ENCODE measurements around the gene MGMT.

Gene MGMT

DNA sequence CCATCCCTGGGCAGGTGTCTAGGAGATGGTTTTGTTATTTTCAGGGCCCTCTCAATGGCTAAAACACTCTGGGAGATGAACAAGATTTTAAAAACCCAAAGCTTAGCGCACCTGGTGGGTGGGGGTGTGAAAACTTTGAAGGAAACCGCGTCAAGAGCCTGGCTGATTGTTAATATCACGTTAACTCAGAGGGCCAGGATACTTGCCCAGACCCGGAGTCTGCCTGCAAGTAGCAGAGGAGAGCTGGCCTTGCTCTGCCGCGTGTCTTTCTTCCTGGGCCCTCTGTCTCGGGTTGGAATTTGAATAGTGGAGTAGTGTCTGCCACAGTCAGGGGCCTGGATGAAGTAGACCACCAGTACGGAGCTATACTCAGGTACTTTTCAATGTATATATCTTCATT lies 1.1 kb downstream of the MGMT start:
- H3K36me3 ChIP-seq (ENCODE audit: insufficient read depth, low read length) = no peaks in the 10 kb centered on the region
- H3K4me1 ChIP-seq (ENCODE audit: insufficient read depth, low read length) = no peaks in the 10 kb centered on the region
- H3K9ac ChIP-seq (ENCODE audit: low read depth, low read length) = no peak overlapping the region
- no peaks in the 10 kb centered on the region for H3K9me3 ChIP-seq (ENCODE audit: control insufficient read depth, insufficient read depth, low read length)

DNA sequence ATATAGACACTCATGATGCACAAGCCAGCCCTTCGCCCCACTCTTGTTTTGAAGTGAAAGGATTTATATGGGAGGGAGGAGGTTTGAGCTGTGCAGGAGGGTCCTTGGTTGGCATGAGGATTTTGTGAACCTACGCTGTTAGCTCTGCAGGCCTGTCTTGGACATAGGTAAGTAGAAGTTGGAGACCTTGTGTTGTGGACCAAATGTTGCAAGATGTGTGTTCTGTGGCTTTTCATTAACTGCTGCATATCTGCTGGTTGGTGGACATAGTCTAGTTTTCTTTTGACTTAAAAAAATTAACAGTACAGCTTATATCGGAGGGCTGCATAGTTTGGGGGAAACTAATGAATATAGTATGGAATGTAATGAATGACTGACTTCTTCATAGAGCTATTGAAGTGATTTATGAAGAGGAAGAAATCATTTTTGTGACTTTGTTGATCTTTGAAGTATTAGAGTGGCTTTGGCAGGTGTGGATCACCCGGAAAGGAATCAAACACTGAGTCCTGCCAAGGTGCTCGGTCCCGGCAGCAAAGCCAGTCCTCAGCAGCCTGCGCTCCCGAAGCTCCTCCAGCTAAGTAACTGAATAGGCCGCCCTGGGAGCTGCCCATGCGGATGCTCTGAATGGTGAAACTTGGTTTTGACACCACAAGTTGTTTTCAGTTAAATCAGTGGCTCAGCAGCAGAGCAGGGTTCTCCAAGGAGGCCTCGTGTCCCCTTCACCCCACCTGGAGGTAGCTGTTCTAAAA lies 3.2 kb downstream of the MGMT start:
- no peak overlapping the region for H3K9ac ChIP-seq (ENCODE audit: low read depth, low read length)

DNA sequence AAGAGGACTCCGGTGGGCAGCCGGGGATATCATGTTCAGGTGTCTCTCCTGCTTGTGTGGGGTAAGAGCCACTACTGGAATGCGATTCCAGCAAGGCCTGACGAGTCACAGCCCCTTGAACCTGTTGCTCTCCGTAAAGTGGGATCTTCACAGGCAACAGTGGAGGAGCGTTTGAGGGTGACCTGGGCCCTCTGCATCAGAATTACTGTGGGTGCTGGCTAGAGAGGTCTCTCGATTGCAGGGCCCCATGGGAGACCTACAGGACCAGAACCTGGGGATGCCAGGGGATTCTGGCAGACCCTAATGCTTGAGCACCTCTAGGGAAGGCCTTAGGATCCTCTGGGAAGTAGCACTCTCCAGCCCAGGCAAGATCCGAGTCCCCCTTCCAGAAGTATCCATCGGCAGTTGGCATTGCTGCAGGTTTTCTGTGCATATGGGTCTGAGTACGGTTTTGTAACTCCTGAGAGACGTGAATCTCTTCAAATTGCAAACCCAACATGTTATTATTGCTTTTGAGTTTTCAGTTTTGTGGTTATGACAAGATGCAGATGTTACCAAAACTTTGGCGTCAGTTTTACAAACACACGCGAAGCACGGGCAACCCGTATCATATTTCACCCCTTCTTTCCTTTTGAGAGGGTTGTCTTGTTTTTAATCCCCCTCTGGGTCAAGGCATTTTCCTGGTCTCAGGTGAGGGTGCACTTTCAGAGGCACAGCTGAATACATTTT lies 4.6 kb downstream of the MGMT start:
- Histone ChIP-seq H3K9ac (ENCODE audit: low read depth, low read length) (no peak overlapping the region), H3K36me3 (ENCODE audit: insufficient read depth, low read length) (no peaks in the 10 kb centered on the region), H3K4me1 (ENCODE audit: insufficient read depth, low read length) (no peaks in the 10 kb centered on the region), H3K9me3 (ENCODE audit: control insufficient read depth, insufficient read depth, low read length) (no peaks in the 10 kb centered on the region)

More for the DNA sequence above, 3.2 kb downstream of the MGMT start:
- no peaks in the 10 kb centered on the region for H3K36me3 ChIP-seq (ENCODE audit: insufficient read depth, low read length)
- no peaks in the 10 kb centered on the region for H3K9me3 ChIP-seq (ENCODE audit: control insufficient read depth, insufficient read depth, low read length)
- H3K4me1 ChIP-seq (ENCODE audit: insufficient read depth, low read length) = no peaks in the 10 kb centered on the region

DNA sequence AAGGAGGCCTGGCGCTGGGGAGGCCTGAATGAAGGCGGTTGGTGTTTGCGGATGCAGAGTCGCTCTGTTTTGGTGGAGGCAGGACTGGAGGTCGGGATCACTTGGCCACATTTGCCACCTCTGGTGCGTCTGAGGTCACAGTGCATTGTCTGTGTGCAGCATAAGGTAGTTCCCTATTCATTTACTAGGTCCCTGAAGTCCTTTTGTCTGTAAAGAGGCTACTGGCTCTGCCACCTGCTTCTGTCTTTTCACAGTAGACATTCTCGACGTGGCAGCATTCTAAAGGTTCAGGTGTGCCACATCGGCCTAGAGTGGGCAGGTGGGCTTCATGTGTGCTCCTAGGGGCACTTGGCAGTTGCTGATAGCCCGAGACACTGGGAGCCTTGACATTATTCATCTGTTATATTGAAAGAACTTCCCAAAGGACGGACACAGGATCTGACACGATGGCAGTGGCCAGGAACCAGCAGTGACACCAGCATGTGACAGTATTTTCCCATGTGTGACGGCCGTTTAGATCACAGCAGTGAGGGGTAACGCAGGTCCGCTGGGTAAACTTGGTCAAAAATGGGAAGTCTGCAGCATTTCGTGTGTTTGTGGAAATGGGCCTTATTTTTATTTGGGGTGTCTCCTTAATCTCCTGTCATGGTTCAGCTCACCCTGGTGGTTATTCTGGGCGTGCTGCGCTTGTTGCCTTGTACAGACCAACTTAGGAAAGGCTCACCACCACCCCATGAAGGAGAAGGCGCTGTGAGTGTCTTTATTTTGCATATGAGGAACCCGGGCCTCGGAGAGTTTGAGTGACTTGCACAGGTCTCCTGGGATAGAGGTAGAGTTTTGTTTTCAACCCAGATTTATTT lies 5.9 kb downstream of the MGMT start:
- no peaks in the 10 kb centered on the region for H3K36me3 ChIP-seq (ENCODE audit: insufficient read depth, low read length)
- no peaks in the 10 kb centered on the region for H3K9me3 ChIP-seq (ENCODE audit: control insufficient read depth, insufficient read depth, low read length)
- no peaks in the 10 kb centered on the region for H3K4me1 ChIP-seq (ENCODE audit: insufficient read depth, low read length)
- no peak overlapping the region for H3K9ac ChIP-seq (ENCODE audit: low read depth, low read length)

DNA sequence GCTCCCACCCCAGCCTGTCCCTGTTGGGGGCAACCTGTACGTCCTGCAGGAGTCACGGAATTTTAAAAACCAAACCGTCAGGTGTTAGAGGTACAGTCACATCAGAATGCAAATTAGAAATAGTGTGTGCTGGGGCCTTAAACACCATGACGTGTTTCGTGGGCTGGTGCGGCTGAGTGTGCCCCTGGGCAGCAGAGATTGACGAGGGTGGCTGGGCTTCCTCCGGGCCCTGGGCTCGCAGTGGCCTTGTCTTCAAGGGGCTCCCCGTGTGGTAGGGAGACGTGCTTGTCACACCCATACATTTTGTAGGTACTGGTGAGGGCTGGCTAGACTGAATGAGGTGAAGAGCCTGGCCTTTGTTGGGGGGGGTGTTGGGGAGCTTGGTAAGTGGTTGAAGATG lies 7.6 kb downstream of the MGMT start:
- H3K9me3 ChIP-seq (ENCODE audit: control insufficient read depth, insufficient read depth, low read length) = 0 out of 2 replicates have a peak, but pooled peaks cover 6% of the 10 kb centered on the region
- H3K9ac ChIP-seq (ENCODE audit: low read depth, low read length) = no peak overlapping the region
- H3K4me1 ChIP-seq (ENCODE audit: insufficient read depth, low read length) = no peaks in the 10 kb centered on the region
- H3K36me3 ChIP-seq (ENCODE audit: insufficient read depth, low read length) = no peaks in the 10 kb centered on the region

DNA sequence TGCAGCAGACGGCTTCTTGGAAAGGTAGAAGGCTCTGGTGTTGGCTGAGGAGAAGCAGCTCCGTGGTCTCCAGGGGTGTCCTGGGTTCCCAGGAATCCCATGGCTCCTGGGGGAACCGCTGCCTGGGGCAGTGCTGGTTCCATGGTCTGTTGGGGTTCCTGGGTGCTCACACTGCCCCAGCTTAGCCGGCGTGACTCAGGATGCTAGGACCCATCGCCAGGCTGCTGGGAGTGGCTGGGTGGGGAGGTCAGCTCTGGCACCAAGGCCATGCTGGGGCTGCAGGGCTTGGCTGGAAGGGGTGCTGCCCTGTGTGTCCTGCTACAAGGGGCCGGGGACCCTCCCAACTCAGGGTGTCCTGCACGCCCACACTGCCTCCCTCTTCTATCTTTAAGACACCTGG lies 9.4 kb downstream of the MGMT start:
- Histone ChIP-seq H3K9me3 (ENCODE audit: control insufficient read depth, insufficient read depth, low read length) (0 out of 2 replicates have a peak, but pooled peaks cover 6% of the 10 kb centered on the region), H3K36me3 (ENCODE audit: insufficient read depth, low read length) (no peaks in the 10 kb centered on the region), H3K4me1 (ENCODE audit: insufficient read depth, low read length) (no peaks in the 10 kb centered on the region), H3K9ac (ENCODE audit: low read depth, low read length) (no peak overlapping the region)

DNA sequence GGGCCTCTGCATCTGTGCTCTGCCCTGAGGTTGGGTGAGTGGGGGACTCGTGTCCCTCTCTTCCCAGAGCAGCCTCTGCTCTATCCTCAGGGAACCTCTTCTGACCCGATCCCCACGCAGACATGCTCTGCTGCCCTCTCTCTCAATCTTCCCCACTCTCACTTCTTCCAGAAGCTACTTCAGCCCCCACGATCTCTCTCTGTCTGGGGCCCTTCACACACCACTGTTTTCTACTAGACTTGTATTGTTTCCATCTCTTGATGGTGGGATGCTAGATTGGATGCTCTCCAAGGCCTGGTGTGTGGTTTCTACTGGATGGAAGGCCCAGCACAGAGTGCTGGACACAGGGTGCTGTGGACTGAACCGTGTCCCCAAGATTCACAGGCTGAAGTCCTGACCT lies 10.0 kb downstream of the MGMT start:
- no peak overlapping the region for H3K9ac ChIP-seq (ENCODE audit: low read depth, low read length)
- no peaks in the 10 kb centered on the region for H3K36me3 ChIP-seq (ENCODE audit: insufficient read depth, low read length)
- H3K9me3 ChIP-seq (ENCODE audit: control insufficient read depth, insufficient read depth, low read length) = 0 out of 2 replicates have a peak, but pooled peaks cover 6% of the 10 kb centered on the region
- H3K4me1 ChIP-seq (ENCODE audit: insufficient read depth, low read length) = no peaks in the 10 kb centered on the region

DNA sequence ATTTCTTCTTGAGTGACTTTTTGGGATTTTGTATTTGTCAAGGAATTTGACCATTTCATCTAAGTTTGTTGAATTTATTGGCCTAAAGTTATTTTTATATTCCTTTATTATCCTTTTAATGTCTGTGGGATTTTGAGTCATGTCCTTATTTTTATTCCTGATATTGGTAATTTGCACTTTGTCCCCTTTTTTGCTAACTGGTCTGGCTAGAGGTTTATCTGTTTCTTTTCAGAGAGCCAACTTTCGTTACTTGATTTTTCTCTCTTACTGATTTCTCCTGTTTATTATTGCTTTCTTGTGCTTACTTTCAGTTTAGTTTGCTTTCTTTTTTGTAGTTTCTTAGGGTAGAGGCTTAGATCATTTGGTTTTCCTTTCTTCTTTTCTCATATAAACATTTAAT lies 14.6 kb downstream of the MGMT start:
- Histone ChIP-seq H3K9me3 (ENCODE audit: control insufficient read depth, insufficient read depth, low read length) (peaks cover 14% of the 10 kb centered on the region; the same call in 1 of the 2 replicates), H3K36me3 (ENCODE audit: insufficient read depth, low read length) (no peaks in the 10 kb centered on the region), H3K9ac (ENCODE audit: low read depth, low read length) (no peak overlapping the region), H3K4me1 (ENCODE audit: insufficient read depth, low read length) (no peaks in the 10 kb centered on the region)

DNA sequence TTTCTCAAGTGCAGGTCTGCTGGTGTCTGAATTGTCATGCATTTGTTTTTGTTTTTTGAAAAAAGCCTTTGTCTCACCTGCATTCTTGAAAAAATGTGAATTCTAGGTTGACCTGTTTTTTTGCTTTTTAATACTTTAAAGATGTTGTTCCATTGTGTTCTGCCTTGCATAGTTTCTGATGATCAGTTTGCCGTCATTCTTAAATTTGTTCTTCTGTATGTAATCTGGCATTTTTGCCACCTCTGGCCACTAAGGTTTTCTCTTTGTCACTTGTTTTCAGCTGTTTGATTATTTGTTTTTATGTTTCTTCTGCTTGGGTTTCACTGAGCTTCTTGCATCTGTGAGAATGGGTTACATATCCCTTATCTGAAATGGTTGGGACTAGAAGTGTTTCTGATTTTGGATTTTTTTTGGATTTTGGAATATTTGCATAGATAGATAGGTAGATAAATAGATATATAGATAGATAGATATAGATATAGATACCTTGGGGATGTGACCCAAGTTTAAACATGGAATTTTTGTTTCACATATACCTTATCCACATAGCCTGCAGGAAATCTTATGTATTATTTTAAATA lies 16.5 kb downstream of the MGMT start:
- Histone ChIP-seq H3K9ac (ENCODE audit: low read depth, low read length) (no peak overlapping the region), H3K4me1 (ENCODE audit: insufficient read depth, low read length) (no peaks in the 10 kb centered on the region), H3K36me3 (ENCODE audit: insufficient read depth, low read length) (no peaks in the 10 kb centered on the region), H3K9me3 (ENCODE audit: control insufficient read depth, insufficient read depth, low read length) (peaks cover 8% of the 10 kb centered on the region; the same call in 1 of the 2 replicates)

DNA sequence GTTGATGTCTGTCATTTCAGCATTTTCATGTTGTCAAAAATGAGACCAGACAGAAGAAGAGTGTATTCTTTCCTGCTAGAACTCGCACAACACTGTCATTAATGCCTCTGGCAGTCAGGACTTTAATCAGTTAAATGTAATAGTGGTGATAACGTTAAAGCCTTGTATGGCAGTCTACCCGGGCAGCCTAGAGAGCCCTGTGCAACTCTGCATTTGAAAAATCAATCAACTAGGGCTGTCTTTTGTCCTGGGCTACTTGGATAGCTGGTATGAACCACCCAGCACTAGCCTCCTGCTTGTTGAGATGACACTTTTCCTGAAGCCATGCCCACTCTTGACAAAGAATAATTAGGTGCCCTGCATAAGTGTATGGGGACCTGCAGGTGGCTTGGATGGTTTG lies 19.8 kb downstream of the MGMT start:
- Histone ChIP-seq H3K36me3 (ENCODE audit: insufficient read depth, low read length) (no peaks in the 10 kb centered on the region), H3K9ac (ENCODE audit: low read depth, low read length) (no peak overlapping the region), H3K9me3 (ENCODE audit: control insufficient read depth, insufficient read depth, low read length) (peaks cover 8% of the 10 kb centered on the region; the same call in 1 of the 2 replicates), H3K4me1 (ENCODE audit: insufficient read depth, low read length) (no peaks in the 10 kb centered on the region)

DNA sequence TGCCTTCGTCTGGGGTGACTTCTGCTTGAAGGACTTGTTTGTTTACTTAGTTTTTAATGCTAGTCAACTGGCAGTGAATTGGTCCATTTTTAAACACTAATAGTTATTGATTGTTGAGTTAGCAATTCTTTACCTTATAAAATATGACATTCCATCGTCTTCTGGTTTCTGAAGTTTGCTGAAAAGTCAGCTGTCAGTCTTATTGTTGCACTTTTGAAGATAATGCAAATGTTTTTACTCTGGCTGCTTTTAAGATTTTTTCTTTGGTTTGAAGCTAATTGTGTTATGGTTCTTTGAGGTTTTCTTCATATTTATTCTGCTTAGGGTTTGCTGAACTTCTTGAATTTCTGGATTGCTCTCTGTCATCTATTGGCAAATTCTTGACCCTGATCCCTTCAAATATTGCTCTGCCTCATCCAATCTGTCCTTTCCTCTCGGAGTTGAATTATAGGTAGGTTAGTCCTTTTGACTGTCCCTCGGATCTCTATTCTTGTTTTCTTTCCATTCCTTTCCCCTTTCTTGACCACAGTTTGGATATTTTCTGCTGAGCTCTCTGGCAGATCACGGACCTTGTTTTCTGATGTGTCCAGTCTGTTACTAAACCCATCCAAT lies 24.2 kb downstream of the MGMT start:
- Histone ChIP-seq H3K9me3 (ENCODE audit: control insufficient read depth, insufficient read depth, low read length) (peaks cover 6% of the 10 kb centered on the region; the same call in 1 of the 2 replicates), H3K36me3 (ENCODE audit: insufficient read depth, low read length) (no peaks in the 10 kb centered on the region), H3K9ac (ENCODE audit: low read depth, low read length) (no peak overlapping the region)

DNA sequence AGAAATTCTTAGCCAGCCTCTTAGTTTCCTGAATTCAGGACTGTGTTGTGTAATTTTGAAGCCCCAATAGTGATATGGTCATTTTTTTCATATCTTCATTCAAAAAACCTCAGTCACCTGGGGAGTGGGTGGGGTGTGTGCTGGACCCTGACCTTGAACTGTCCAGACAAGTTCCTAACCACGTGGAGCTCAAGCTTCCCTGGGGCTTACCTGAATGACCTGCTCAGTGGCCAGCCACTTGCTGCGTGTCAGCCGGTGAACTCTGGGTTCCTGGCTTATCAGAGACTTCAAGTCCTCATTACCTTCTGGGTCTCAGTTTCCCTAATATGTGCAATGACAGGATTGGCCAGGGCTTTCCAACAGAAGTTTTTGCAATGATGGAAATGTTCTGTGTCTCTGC lies 27.1 kb downstream of the MGMT start:
- Histone ChIP-seq H3K9ac (ENCODE audit: low read depth, low read length) (no peak overlapping the region), H3K9me3 (ENCODE audit: control insufficient read depth, insufficient read depth, low read length) (peaks cover 8% of the 10 kb centered on the region), H3K36me3 (ENCODE audit: insufficient read depth, low read length) (no peaks in the 10 kb centered on the region), H3K4me1 (ENCODE audit: insufficient read depth, low read length) (no peaks in the 10 kb centered on the region)

More for the DNA sequence above, 24.2 kb downstream of the MGMT start:
- H3K4me1 ChIP-seq (ENCODE audit: insufficient read depth, low read length) = no peaks in the 10 kb centered on the region

DNA sequence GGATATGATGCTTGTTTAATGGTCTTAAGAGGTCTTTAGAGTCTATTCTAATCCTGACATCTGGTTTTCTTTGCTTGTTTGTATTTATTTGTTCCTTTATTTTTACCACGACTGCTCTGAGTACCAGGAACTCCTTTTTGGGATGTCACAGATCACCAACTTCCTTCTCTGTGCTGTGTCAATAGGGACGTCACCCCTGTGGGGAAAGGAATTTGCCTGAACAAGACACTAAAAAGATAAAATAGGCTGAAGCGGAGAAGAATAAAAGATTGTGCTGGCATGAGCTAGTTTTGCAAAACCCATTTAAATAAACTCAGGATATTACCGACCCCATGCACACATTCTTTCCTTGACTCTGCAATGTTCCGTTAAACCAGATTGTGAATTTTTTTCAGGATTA lies 27.7 kb downstream of the MGMT start:
- no peaks in the 10 kb centered on the region for H3K4me1 ChIP-seq (ENCODE audit: insufficient read depth, low read length)
- peaks cover 8% of the 10 kb centered on the region for H3K9me3 ChIP-seq (ENCODE audit: control insufficient read depth, insufficient read depth, low read length)
- H3K9ac ChIP-seq (ENCODE audit: low read depth, low read length) = no peak overlapping the region
- no peaks in the 10 kb centered on the region for H3K36me3 ChIP-seq (ENCODE audit: insufficient read depth, low read length)

DNA sequence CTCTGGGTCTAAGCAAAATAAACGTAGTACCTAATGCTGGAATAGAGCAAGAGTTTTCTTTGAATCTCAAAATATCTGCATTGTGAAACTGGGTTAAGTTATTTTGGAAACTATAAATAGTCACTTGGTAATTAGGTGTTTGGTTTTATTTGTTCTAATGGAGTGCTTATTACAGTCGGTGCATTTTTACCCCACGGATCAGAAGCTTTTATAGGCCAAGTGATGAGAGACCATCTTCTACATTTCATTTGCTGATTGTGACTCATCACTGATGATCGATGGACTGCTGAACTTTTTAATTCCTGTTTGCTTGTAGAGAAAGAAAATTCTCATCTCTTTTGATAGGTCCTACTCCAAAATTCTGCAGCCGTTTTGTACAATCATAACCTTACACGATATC lies 28.2 kb downstream of the MGMT start:
- Histone ChIP-seq H3K4me1 (ENCODE audit: insufficient read depth, low read length) (no peaks in the 10 kb centered on the region), H3K9me3 (ENCODE audit: control insufficient read depth, insufficient read depth, low read length) (peaks cover 8% of the 10 kb centered on the region), H3K36me3 (ENCODE audit: insufficient read depth, low read length) (no peaks in the 10 kb centered on the region), H3K9ac (ENCODE audit: low read depth, low read length) (no peak overlapping the region)
